ENCODE results near the gene TCP11L1. TPM values are rescaled to one million over a fixed set of nuclear protein-coding genes. Genes with fewer than 3 reads are reported as not detected.
"Not testable (repeated sequence)": the region's sequence is repeated elsewhere in the genome, so short reads cannot be mapped to it uniquely, and the experiment has no call there.

The TCP11L1 gene
- polyA plus RNA-seq, 4 donors: 8.5 to 14.1 (median 11.7) TPM

- DNase-seq (ENCODE audit: low read depth in 4 of 4, low spot score in 2 of 4): no peak
Observed at GRCh38 chr11:33027846-33028536, 11.4 kb upstream of the TCP11L1 start.

GRCh38 chr11:33028537-33028914 lies 10.8 kb upstream of the TCP11L1 start:
- DNase-seq (ENCODE audit: low read depth in 4 of 4, low spot score in 2 of 4): no peak

- DNase-seq (ENCODE audit: low read depth in 4 of 4, low spot score in 2 of 4): not testable (repeated sequence)
Observed at GRCh38 chr11:33029218-33029617, 10.2 kb upstream of the TCP11L1 start.

- DNase-seq (ENCODE audit: low read depth in 4 of 4, low spot score in 2 of 4): no peak
Observed at GRCh38 chr11:33033493-33033892, 5.9 kb upstream of the TCP11L1 start.

GRCh38 chr11:33035011-33035410 lies 4.4 kb upstream of the TCP11L1 start:
- DNase-seq (ENCODE audit: low read depth in 4 of 4, low spot score in 2 of 4): no peak

GRCh38 chr11:33040033-33040861 lies 875 bp downstream of the TCP11L1 start:
- DNase-seq (ENCODE audit: low read depth in 4 of 4, low spot score in 2 of 4): no peak

- no peak for DNase-seq (ENCODE audit: low read depth in 4 of 4, low spot score in 2 of 4)
Observed at GRCh38 chr11:33040862-33041453, 1.6 kb downstream of the TCP11L1 start.

- no peak for DNase-seq (ENCODE audit: low read depth in 4 of 4, low spot score in 2 of 4)
Observed at GRCh38 chr11:33043221-33043830, 4.0 kb downstream of the TCP11L1 start.

- no peak for DNase-seq (ENCODE audit: low read depth in 4 of 4, low spot score in 2 of 4)
Observed at GRCh38 chr11:33044285-33044756, 4.9 kb downstream of the TCP11L1 start.

- DNase-seq (ENCODE audit: low read depth in 4 of 4, low spot score in 2 of 4): no peak
Observed at GRCh38 chr11:33045551-33046255, 6.3 kb downstream of the TCP11L1 start.

GRCh38 chr11:33048701-33049100 lies 9.3 kb downstream of the TCP11L1 start:
- DNase-seq (ENCODE audit: low read depth in 4 of 4, low spot score in 2 of 4): not testable (repeated sequence)

GRCh38 chr11:33049565-33050408 lies 10.4 kb downstream of the TCP11L1 start:
- not testable (repeated sequence) for DNase-seq (ENCODE audit: low read depth in 4 of 4, low spot score in 2 of 4)

GRCh38 chr11:33052231-33052630 lies 12.9 kb downstream of the TCP11L1 start:
- no peak for DNase-seq (ENCODE audit: low read depth in 4 of 4, low spot score in 2 of 4)

GRCh38 chr11:33055375-33055774 lies 16.0 kb downstream of the TCP11L1 start:
- no peak for DNase-seq (ENCODE audit: low read depth in 4 of 4, low spot score in 2 of 4)

- no peak for DNase-seq (ENCODE audit: low read depth in 4 of 4, low spot score in 2 of 4)
Observed at GRCh38 chr11:33057284-33057683, 17.9 kb downstream of the TCP11L1 start.

GRCh38 chr11:33059331-33060007 lies 20.1 kb downstream of the TCP11L1 start:
- no peak for DNase-seq (ENCODE audit: low read depth in 4 of 4, low spot score in 2 of 4)

- no peak for DNase-seq (ENCODE audit: low read depth in 4 of 4, low spot score in 2 of 4)
Observed at GRCh38 chr11:33060271-33060670, 20.9 kb downstream of the TCP11L1 start.

GRCh38 chr11:33062137-33062536 lies 22.8 kb downstream of the TCP11L1 start:
- no peak for DNase-seq (ENCODE audit: low read depth in 4 of 4, low spot score in 2 of 4)

GRCh38 chr11:33063326-33063881 lies 24.0 kb downstream of the TCP11L1 start:
- DNase-seq (ENCODE audit: low read depth in 4 of 4, low spot score in 2 of 4): no peak
